ENCODE data around the gene HJV.

Gene HJV

DNA sequence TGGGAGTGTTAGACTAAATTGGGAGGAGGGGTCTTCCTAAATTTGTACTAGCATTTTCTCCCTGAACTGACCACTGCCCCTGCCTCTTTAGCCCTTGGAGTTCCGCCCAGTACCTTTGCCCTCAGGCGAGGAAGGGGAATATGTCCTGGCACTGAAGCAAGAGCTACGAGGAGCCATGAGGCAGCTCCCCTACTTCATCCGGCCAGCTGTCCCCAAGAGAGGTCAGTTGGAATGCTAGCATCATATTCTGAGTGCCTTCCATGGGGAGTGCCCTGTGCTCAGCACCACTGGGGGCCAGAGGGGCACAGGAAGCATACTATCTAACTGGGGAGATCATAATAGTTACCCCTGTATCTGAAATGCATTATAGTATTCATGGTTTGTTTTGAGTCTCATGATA lies 46.3 kb downstream of the HJV start:
- no peak for DNase-seq (ENCODE audit: low read depth)
- TF ChIP-seq, protein P1, sequence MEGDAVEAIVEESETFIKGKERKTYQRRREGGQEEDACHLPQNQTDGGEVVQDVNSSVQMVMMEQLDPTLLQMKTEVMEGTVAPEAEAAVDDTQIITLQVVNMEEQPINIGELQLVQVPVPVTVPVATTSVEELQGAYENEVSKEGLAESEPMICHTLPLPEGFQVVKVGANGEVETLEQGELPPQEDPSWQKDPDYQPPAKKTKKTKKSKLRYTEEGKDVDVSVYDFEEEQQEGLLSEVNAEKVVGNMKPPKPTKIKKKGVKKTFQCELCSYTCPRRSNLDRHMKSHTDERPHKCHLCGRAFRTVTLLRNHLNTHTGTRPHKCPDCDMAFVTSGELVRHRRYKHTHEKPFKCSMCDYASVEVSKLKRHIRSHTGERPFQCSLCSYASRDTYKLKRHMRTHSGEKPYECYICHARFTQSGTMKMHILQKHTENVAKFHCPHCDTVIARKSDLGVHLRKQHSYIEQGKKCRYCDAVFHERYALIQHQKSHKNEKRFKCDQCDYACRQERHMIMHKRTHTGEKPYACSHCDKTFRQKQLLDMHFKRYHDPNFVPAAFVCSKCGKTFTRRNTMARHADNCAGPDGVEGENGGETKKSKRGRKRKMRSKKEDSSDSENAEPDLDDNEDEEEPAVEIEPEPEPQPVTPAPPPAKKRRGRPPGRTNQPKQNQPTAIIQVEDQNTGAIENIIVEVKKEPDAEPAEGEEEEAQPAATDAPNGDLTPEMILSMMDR (conservative IDR thresholded peaks at IDR 0.05; ENCODE audit: low read length) = no peak

DNA sequence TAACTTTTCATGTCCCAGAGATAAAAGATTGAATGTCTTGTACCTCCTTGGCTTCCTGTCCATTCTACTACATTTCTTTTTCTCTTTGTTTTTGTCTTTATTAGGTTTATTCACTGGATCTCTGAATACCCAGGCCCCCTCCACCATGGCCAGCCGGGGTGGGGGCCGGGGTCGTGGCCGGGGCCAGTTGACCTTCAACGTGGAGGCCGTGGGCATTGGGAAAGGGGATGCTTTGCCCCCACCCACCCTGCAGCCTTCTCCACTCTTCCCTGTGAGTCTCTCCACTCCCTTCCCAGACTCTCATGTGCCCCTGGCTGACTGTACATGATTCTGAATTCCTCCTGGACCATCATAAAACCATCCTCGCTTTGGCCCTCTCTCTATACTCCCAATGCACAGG lies 46.8 kb downstream of the HJV start:
- TF ChIP-seq, protein P1 (conservative IDR thresholded peaks at IDR 0.05; ENCODE audit: low read length) = no peak
- DNase-seq (ENCODE audit: low read depth) = no peak
- H3K4me3 ChIP-seq (ENCODE audit: low read length) = no peak overlapping the region

More for the DNA sequence above, 46.3 kb downstream of the HJV start:
- no peak overlapping the region for H3K4me3 ChIP-seq (ENCODE audit: low read length)

DNA sequence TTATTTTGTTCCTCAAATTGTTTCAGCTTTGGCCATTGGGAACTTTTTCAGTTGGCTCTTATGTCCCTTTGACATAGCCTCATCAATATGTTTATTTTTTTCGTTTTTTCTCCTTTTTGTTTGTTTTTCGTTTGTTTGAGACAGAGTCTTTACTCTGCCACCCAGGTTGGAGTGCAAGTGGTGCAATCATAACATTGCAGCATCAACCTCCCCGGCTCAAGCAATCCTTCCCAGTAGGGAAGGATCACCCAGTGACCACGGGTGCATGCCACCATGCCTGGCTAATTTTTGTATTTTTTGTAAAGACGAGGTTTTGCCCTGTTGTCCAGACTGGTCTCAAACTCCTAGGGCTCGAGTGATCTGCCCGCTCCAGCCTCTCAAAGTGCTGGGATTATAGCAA lies 49.0 kb downstream of the HJV start:
- DNase-seq (ENCODE audit: low read depth) = no peak
- H3K4me3 ChIP-seq (ENCODE audit: low read length) = no peak overlapping the region
- TF ChIP-seq, protein P1 (conservative IDR thresholded peaks at IDR 0.05; ENCODE audit: low read length) = no peak
